Vagina (tissue), 2 donors: ENCODE results near the gene RAB3IP.

Experiments
- CTCF ChIP-seq, 3 experiments: fragments of 450-650 bp in 2 of 3; fragments of 200-600 bp in 1 of 3; sonication (generic) in 1 of 3; IDR thresholded peaks; one replicate each; pipeline ENCODE4 v1.5.1; 2017 to 2019; ENCODE audit warnings: antibody characterized with exemption in 3 of 3, mild to moderate bottlenecking in 2 of 3, moderate library complexity in 2 of 3
- POLR2A ChIP-seq, 2 donors: fragments of 450-650 bp; IDR thresholded peaks; one replicate each; pipeline ENCODE4 v1.6.1; 2017; ENCODE audit warnings: antibody characterized with exemption in 2 of 2, mild to moderate bottlenecking in 2 of 2, moderate library complexity in 2 of 2
- POLR2AphosphoS5 ChIP-seq, 2 donors: sonication (generic); formaldehyde crosslinking; IDR thresholded peaks; one replicate each; pipeline ENCODE4 v1.9.0; 2017; ENCODE audit warnings: antibody characterized with exemption in 2 of 2, mild to moderate bottlenecking in 2 of 2, low read depth in 1 of 2; ENCODE audit not compliant: insufficient read depth in 1 of 2

GRCh38 chr12:69844416-69844815 is 105.8 kb downstream of the RAB3IP start:
- no peak for TF ChIP-seq CTCF (IDR thresholded peaks at IDR 0.05)
- no peak for TF ChIP-seq POLR2A (IDR thresholded peaks at IDR 0.05)
- TF ChIP-seq POLR2AphosphoS5 (IDR thresholded peaks at IDR 0.05; ENCODE audit: insufficient read depth in 1 of 2, low read depth in 1 of 2) = no peak
